ENCODE results near the gene ADCY7. TPM values are rescaled to one million over a fixed set of nuclear protein-coding genes. Genes with fewer than 3 reads are reported as not detected.

Gene ADCY7
- total and polyA plus RNA-seq, 2 of the 4 experiments (the other 2 are of a cell fraction) = 15.2 to 17.1 TPM

GRCh38 chr16:50270510-50271147 lies 4.3 kb downstream of the ADCY7 start:
- in situ Hi-C loops (cut with MboI; ENCODE audit: low sequenced_read_pairs) = no loop called here
- POLR2A ChIA-PET (ENCODE audit: unreplicated experiment) = no interaction called here
- CTCF ChIA-PET = no interaction called here

More at GRCh38 chr16:50270510-50271147, 4.3 kb downstream of the ADCY7 start:
- Histone ChIP-seq H3K4ac (ENCODE audit: low read depth, low read length) (no peak overlapping the region), H2BK20ac (ENCODE audit: low read depth, low read length) (no peak overlapping the region), H3K4me3 (ENCODE audit: insufficient read depth, low read depth, low read length) (no peak overlapping the region), H3K36me3 (ENCODE audit: control insufficient read depth, insufficient read depth, low read length) (peaks cover 2% of the 10 kb centered on the region; the same call in 1 of the 2 replicates), H3K79me1 (ENCODE audit: low read depth in 1 of 2, low read length in 2 of 2) (peaks cover 23 to 59% of the 10 kb centered on the region in 2 experiments), H2AK5ac (ENCODE audit: low read depth, low read length) (no peak overlapping the region), H2BK120ac (ENCODE audit: low read depth, low read length) (no peak overlapping the region), H3K27ac (ENCODE audit: insufficient read depth, low read length) (no peak overlapping the region), H2AK9ac (replicated peaks; ENCODE audit: low read depth, low read length, poor library complexity) (peak overlapping the region; percentile 31), H2AFZ (replicated peaks; ENCODE audit: low read length, poor library complexity) (no peak overlapping the region), H2BK5ac (ENCODE audit: low read depth, low read length, poor library complexity, severe bottlenecking) (no peak overlapping the region), H4K8ac (ENCODE audit: low read depth in 2 of 2, low read length in 2 of 2) (no peak overlapping the region), H3K9me1 (ENCODE audit: insufficient read depth, low read length) (peaks cover 9% of the 10 kb centered on the region; the same call in 1 of the 2 replicates), H3K4me2 (ENCODE audit: low read depth, low read length) (no peak overlapping the region), H3K4me1 (ENCODE audit: control insufficient read depth, insufficient read depth, low read length) (peaks cover 16% of the 10 kb centered on the region), H3K56ac (ENCODE audit: extremely low read depth, insufficient read depth, low read length) (no peak overlapping the region), H3K14ac (replicated peaks; ENCODE audit: low read depth, low read length) (no peak overlapping the region), H3K27me3 (ENCODE audit: control insufficient read depth, insufficient read depth, low read length) (no peaks in the 10 kb centered on the region), H3K9me3 (ENCODE audit: control insufficient read depth, insufficient read depth, low read length) (no peaks in the 10 kb centered on the region), H3K9ac (ENCODE audit: low read depth, low read length) (no peak overlapping the region), H2BK15ac (ENCODE audit: low read depth, low read length) (no peak overlapping the region), H4K91ac (ENCODE audit: insufficient read depth, low read depth, low read length) (no peak overlapping the region), H4K20me1 (ENCODE audit: insufficient read depth, low read length) (peaks cover 3% of the 10 kb centered on the region; the same call in 1 of the 2 replicates), H3K23ac (ENCODE audit: low read depth, low read length) (no peak overlapping the region), H3K18ac (ENCODE audit: low read depth, low read length) (no peak overlapping the region), H4K5ac (ENCODE audit: low read depth, low read length) (no peak overlapping the region)
- 94% methylated on average over 9 of the region's 13 CpGs; no CpG with 5 or more reads in 1 of the 2 experiments for WGBS, 2 experiments (ENCODE audit: extremely low coverage in 2 of 2, insufficient read length in 1 of 2)
- no peak for DNase-seq
- dilution Hi-C loops (cut with HindIII; ENCODE audit: low sequenced_read_pairs, unreplicated experiment) = no loop called here
- intact Hi-C loops (cut with micrococcal nuclease) = no loop called here
- BruUV-seq (replicated peaks) = no TSS peak
- no peak for TF ChIP-seq MAZ (IDR thresholded peaks at IDR 0.05; ENCODE audit: borderline replicate concordance, low read depth, low read length)
- TF ChIP-seq BHLHE40 (IDR thresholded peaks at IDR 0.05; ENCODE audit: low read depth, low read length) = no peak
- TF ChIP-seq, protein P1, sequence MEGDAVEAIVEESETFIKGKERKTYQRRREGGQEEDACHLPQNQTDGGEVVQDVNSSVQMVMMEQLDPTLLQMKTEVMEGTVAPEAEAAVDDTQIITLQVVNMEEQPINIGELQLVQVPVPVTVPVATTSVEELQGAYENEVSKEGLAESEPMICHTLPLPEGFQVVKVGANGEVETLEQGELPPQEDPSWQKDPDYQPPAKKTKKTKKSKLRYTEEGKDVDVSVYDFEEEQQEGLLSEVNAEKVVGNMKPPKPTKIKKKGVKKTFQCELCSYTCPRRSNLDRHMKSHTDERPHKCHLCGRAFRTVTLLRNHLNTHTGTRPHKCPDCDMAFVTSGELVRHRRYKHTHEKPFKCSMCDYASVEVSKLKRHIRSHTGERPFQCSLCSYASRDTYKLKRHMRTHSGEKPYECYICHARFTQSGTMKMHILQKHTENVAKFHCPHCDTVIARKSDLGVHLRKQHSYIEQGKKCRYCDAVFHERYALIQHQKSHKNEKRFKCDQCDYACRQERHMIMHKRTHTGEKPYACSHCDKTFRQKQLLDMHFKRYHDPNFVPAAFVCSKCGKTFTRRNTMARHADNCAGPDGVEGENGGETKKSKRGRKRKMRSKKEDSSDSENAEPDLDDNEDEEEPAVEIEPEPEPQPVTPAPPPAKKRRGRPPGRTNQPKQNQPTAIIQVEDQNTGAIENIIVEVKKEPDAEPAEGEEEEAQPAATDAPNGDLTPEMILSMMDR (conservative IDR thresholded peaks at IDR 0.05; ENCODE audit: low read depth, low read length) = no peak
- no peak for TF ChIP-seq POLR2A (IDR thresholded peaks at IDR 0.05; ENCODE audit: low read depth, low read length)
- TF ChIP-seq MAFK (IDR thresholded peaks at IDR 0.05; ENCODE audit: low read depth, low read length) = no peak
- TF ChIP-seq CHD1 (IDR thresholded peaks at IDR 0.05; ENCODE audit: low read depth, low read length) = no peak
- TF ChIP-seq FOS (IDR thresholded peaks at IDR 0.05; ENCODE audit: low read depth, low read length) = no peak
- TF ChIP-seq RAD21 (IDR thresholded peaks at IDR 0.05; ENCODE audit: low read length) = no peak
- TF ChIP-seq MXI1 (IDR thresholded peaks at IDR 0.05; ENCODE audit: borderline replicate concordance, low read depth, low read length) = no peak
- no peak for TF ChIP-seq USF2 (IDR thresholded peaks at IDR 0.05; ENCODE audit: low read depth, low read length)
- no peak for TF ChIP-seq CEBPB (IDR thresholded peaks at IDR 0.05; ENCODE audit: low read depth, low read length)
- no peak for TF ChIP-seq ELK1 (IDR thresholded peaks at IDR 0.05; ENCODE audit: borderline replicate concordance, low read depth, low read length)
- TF ChIP-seq RFX5 (IDR thresholded peaks at IDR 0.05; ENCODE audit: low read depth, low read length) = no peak
- no peak for TF ChIP-seq RCOR1 (IDR thresholded peaks at IDR 0.05; ENCODE audit: insufficient replicate concordance, low read length)
- no peak for TF ChIP-seq SMC3 (IDR thresholded peaks at IDR 0.05; ENCODE audit: low read depth, low read length)
- ATAC-seq (ENCODE audit: low read depth) = no peak

Measured in IMR-90 (cell line).